ENCODE data around the gene CDC42EP2.

CDC42EP2 gene

GRCh38 chr11:65362966-65363365 is 48.3 kb downstream of the CDC42EP2 start:
- FAIRE-seq: no peak

GRCh38 chr11:65363770-65364169 is 49.1 kb downstream of the CDC42EP2 start:
- FAIRE-seq: no peak

DNA sequence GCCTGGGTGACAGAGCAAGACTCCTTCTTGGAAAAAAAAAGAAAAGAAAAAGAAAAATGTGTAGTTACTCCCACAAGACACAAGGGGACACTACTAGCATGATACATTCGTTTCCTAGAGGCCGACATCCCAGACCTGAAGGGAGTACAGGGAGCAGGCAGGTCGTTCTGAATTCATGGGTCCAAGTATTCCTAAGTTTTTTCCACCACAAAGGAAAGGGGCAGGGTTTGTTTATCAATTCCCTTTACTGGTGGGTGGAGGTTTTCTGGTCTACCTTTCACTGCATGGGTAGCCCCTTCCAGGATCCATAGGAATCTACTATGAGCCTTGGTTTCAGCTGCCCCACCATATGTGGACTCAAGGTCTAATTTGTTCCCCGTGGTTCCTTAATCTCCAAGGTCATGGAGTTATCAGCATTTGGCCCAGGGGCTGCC is 51.7 kb downstream of the CDC42EP2 start:
- no peak for FAIRE-seq

GRCh38 chr11:65370659-65371049 is 56.0 kb downstream of the CDC42EP2 start:
- no peak for FAIRE-seq
